ENCODE results near the gene UBE2I.

The UBE2I gene

DNA sequence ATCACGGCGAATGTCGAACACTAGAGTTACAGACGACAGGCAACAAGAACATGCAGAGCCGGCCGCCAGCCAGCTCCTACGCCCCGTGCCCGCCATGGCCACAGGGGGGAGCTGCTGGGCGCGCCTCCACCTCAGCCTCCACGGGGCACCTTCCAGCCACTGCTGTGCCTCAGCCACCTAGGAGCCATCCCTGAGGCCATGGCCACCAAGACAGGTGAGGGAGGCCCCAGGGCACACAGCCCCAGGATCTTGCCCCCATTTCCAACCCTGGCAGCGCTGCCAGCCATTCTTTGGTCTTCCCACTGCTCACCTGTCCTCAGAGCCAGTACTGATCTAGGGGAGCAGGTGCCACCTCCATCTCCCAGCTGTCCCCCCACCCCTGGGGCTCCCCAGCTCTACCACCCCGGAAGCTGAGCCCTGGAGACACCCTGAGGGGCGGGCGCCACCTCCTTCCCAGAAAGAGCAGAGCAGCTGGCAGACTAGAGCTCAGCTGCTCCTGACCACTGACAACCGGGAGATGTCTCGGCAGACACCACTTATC, 54.1 kb downstream of the UBE2I start:
- ATAC-seq: peak; percentile 89 to 94

DNA sequence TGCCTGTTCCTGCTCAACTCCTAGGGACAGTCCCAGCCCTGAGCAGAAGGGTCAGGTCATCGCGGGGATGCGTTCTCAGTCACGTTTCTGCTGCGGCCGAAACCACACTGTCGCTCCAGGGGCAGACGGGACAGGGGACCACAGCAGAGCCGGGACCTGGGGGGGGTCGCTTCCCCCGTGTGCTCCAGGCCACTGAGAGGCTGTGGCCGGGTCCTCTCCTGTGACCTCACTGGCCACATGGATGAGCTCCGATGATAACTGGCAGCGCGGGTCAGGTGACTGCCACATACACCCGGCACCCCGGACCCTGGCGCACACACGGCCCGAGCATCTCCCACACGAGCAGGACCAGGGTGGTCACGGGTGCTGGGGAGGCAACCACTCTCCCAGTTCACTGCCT, 55.1 kb downstream of the UBE2I start:
- ATAC-seq: no peak

DNA sequence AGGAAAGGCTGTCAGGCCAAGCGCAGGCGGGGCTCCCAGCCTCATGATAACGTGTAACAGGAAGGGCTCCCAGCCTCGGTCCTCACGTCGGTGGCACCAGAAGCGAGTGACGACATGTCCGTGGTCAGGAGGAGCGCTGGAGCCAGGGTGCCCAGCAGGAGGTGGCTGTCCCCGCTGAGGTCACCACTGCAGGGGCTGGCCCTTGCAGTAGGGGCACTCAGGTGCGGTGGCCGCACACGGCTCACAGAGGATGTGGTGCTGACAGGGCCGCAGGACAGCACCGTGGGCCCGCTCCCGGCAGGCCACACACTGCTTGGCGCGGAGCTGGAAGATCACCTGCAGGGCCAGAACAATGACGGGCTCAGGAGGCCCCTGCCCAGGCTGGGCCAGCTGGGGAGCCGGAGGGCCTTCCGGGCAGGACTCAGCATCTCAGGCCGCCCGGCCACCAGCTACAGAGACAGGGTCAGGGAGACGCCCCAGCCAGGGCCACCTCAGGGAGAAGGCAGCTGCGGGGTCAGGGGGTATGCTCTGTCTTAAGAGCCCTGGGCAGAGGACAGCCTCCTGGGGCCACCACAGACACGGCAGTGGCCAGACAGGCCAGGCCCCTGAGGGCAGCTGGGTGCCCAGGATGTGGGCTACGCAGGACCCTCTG, 56.8 kb downstream of the UBE2I start:
- no peak for ATAC-seq

DNA sequence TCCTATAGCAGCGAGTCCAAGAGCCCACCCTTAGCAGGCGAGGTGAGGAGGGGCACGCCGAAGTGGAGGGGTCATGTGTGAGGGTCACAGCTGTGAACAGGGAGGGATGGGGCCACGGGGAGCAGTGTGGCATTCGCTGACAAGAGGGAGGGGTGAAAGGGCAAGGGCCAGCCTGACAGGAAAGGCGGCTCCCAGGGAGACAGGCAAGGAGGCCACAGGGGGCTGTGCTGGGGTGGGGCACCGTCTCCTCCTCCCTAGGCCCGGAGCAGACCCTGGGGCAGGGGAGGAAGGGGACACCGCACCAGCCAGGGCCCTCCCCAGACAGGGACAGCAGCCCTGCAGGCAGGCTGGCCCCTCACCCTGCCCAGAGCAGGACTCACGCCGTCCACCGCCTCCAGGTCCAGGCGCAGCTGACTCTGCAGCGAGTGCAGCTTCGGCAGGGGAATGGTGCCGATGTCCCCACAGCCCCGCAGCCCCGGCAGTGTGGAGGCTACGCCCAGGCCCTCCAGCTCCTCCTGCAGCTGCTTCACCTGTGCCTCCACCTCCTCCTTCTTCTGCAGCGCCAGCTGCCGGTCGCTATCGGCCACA, 57.4 kb downstream of the UBE2I start:
- ATAC-seq: no peak

DNA sequence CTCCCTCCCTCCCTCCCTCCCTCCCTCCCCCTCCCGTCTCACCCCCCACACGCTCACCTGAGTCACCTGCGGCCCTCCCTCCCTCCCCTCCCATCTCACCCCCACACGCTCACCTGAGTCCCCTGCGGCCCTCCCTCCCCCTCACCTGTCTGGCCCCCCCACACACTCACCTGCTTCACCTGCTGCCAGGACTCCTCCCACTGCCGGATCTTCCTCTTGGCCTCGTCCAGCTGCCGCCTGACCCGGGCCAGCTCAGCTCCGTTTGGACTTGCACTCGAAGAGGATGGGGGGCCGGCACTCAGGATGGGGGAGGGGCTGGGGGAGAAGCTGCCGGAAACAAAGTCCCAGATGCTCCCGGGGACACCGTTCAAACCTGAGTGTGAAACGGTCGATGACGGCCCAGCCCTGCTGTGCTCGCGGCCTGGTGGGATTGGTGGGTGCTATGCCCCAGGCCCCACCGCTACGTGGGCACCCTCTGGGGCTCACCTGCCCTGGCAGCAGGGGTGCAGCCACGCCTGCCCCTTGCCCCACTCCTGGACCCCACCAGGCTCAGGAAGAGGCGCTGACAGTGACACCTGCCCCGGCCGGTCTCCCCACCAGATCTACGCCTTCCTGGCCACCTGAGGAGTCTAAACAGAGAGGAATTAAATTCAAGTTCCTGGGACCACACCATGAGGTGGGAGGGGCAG, 58.2 kb downstream of the UBE2I start:
- no peak for ATAC-seq

DNA sequence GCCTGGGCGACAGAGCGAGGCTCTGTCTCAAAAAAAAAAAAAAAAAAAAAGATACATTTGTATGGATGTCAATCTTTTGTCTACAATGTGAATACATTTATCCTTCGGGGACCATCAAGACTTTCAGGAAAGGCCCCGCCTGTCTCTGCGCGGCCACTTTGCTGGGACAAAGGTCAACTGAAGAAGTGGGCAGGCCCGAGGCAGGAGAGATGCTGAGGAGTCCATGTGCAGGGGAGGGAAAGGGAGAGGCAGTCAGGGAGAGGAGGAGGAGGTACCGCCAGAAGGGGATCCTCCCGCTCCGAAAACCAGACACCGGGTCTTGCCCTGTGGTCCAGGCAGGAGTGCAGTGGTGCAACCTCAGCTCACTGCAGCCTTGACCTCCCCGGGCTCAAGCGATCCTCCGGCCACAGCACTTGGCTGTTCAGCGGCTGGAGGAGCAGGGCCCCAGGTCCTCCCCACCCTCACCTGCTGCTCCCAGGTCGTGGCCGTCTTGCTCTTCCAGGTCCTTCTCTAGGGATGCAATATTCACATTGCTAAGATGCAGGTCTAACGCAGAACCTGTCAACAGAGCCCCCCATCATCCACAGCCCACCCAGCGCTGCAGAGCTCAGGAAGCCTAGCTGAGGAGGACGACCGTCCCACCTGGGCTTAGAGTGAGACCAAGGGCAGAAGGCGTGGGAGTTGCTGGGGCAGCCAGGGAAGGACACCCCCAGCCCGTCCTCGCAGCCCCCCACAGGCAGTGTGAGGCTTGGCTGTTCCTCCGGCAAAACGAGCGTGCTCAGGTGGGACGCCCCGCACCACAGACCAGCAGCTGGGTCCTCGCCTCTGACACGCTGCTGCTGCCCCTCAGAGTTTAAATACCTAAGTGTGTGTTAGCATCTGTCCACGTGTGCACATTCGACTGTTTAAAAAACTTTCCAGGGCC, 61.9 kb downstream of the UBE2I start:
- ATAC-seq: no peak

DNA sequence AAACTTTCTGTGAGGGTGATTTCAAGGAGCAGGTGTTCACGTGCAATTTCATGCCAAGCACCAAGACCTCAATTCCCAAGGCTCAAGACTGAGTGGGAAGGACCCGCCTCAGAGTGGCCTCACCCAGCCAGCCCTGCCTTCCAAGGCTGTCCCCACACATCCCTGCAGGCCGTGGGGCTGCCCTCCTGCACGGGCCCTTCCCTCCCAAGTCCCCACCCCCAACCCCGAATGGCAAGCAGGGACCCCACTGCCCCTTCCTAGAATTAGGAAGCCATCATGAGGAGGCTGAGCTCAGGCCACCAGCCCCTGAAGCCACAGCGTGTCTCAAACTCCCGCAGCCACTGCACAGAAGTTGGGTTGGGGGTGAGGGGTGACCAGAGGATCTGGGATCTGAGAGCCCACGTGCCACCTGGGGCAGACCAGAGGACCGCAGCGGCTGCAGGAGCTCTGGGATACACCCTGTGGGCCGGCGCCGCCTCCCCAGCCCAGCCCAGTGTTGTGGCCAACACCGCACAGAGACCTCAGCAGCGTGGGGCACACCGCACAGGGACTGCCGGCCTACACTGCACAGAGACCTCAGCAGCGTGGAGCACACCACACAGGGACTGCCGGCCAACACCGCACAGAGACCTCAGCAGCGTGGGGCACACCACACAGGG, 63.0 kb downstream of the UBE2I start:
- no peak for ATAC-seq

DNA sequence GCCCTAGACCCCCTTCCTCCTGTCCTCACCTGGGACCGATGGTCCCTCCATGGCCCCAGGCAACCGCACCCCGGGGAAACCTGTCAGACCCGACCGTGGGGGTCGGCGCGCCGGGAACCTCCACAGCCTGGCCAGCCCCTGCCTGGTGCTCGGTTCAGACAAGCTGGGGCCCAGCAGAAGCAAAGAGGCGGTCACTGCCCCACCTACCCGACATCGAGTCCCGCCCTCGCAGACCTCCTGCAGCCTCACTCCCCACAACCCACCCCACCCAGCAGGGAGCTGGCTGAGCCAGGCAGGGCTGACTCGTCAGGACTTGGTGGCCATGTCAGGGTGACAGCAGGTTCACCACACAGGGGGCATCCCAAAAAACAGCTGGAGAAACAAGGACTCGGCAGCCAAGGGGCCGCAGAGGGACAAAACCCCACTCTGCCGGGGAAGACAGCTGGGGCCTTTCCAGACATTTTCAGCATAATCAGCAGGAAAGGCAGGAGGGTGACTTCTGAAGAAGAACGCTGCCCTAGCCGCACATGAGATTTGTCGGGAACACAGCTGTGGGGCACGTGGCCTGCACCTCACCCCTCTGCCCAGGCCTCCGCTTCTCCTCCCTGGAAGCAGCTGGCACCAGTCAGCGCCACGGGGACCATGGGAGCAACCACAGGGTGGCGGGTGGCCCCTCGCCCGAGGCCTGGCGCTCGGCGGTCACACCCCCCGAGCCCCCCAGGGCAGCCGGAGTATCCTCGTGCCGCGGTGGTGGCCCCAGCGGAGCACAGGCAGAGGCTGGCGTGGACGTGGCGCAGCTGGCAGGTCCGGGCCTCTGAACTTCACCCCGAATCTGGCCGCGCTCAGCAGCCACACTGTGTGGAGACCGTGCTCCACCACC, 65.2 kb downstream of the UBE2I start:
- ATAC-seq: no peak

DNA sequence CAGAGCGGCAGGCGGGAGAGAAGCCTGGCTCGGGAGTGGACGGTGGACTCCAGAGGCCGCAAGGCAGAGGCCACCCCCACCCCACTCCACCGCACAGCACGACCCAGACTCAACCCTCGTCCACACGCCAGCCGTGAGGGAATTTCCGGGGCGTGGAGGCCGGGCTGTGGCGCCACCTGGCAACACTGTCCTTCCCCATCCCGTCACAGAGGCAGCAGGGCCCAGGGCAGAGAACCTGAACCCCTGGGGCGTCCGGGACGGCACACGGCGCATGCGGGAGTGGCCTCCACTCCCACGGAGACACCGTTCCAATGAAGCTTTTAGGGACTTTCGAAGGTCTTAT, 65.8 kb downstream of the UBE2I start:
- ATAC-seq: no peak

DNA sequence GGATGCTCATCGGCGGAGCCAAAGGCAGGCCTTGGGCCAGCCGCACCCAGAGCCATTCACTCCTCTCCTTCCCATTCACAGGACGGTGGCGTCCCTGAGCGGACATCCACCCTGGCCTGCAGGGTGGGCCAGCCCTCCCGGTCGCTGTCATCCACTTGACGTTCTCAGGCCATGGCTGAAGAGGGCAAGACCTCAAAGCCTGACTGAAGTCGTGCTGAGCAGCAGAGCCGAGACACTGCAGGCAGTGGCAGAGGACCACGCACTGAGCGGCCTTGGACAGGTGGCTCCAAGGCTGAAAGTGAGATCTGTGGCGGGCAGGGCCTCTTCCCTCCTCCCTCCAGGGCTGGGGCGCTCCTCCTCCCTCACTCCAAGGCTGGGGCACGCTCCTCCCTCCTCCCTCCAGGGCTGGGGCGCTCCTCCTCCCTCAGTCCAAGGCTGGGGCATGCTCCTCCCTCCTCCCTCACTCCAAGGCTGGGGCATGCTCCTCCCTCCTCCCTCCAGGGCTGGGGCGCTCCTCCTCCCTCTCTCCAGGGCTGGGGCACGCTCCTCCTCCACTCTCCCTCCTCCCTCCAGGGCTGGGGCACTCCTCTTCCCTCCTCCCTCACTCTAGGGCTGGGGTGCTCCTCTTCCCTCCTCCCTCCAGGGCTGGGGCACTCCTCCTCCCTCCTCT, 66.4 kb downstream of the UBE2I start:
- no peak for ATAC-seq
